UCSD-AML1 (cell line): ENCODE measurements around the gene SLC1A7.

Experiments used
- DNase-seq: peaks from one replicate; lab custom pipeline; 2025; ENCODE audit not compliant: unreplicated experiment; lab: John Stamatoyannopoulos, UW

SLC1A7 gene

DNA sequence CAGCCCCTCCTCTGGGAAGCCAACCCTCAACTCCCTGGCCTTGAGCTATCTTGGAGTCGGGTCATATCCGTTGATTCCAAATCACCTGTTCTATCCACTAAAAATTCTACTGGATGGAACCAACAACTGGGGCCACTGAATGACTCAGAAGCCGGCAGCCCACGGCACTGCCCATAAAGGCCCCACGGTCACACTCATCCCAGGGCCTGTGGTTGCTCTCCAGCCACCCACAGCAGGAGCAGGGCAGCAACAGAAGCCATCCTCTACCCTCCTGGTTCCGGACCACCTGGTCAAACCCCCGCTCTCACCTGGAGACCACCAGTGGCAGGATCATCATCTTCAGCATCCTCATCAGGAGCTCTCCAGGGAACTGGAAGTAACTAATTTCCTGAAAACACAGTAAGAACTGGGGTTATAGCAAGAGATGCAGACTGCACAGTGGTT lies 8.4 kb downstream of the SLC1A7 start:
- DNase-seq: no peak

DNA sequence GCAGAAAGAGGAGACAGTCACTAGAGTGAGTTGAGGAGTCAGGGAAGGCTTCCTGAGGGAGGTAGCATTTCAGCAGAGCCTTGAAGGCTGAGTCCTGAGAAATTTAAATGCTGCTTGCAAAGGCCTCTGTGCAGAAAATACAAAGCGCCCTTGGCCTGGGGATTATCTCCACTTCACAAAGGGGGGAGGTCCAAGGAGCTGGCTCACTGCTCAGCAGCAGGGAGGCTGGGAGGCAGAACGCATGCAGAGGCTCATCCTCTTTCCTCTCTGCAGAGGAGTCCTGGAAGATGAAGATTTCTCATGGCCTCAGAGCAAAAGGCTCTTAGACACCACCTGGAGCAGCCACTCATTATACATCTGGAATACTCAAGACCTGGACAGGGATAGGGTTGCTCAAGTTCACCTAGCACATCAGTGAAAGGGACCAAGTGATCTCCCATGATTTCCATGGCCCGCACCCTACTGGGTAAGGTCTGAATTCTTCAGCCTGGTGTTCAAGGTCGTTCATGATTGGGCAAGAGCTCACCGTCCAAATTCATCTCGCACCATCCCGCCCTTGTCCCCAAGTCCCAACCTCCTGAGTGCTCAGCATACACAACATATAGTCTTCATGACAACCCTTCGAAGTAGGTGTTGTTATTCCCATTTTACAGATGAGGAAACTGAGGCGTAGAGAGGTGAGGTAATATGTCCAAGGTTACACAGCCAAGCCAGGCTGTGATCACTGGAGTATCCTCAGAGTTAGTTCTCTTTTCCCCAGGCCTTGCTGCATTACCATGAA lies 9.0 kb downstream of the SLC1A7 start:
- no peak for DNase-seq

DNA sequence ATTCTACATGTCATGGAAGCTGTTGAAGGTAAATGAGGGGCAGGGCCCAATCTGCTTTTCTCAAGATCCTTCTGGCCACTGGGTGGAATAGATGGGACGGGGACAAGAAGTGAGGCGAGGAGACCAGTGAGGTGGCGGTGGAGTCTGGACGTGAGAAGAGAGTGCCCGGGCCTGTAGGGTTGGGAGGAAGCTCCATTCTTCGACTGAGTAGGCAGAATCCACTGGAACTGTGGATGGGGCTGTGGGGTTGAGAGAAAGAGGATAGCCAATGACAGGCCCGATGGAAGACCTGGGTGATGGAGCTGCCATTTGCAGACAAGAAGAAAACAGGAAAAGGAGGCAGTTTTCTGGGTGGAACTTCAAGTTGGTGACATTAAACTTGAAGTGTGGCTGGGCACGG lies 10.3 kb downstream of the SLC1A7 start:
- no peak for DNase-seq

DNA sequence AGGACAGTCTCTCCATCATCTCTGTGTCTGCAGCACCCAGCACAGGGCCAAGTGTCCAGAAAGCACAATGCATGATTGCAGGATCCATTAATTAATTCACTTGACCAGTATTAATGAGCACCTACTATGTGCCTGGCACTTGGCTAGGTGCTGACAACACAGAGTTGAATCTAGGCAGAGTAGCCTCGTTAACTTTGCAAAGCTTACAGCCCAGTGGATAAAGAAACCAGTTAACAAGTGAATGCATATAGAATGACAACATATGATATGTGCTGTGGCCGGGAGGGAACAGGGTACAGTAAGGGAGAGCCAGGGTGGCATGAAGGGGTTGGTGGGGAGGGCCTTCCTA lies 10.9 kb downstream of the SLC1A7 start:
- no peak for DNase-seq

DNA sequence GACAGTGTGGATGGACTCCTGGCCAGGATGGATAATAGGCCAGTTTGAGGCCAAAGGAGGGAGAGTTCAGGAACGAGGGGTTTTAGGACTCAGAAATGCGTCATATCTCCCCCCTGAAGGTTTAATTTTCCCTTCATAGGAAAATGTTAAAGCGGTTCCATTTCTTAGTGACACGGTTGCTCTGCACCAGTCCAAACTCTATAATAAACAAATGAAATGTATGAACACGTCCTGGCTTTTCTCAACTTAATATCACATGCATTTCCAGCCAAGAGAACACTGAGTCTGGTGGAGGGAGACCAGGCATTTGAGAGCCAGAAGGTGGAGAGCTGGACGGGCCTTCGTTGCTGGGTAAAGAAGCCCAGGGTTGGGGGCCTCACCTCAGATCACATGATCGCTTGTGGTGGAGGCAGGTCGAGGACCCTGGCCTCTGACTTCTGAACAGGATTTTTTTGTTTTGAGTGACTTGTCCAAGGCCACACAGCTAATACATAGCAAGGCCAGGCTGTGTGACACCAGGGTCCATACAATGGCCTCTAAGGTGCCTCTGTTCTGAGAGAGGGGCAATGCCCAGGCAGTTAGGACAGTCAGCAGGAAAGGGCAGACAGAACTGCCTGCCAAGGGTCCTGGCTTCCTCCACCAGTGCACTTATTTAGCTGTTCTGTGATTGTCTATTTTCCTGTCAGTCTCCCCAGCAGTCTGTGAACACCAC lies 11.4 kb downstream of the SLC1A7 start:
- no peak for DNase-seq

DNA sequence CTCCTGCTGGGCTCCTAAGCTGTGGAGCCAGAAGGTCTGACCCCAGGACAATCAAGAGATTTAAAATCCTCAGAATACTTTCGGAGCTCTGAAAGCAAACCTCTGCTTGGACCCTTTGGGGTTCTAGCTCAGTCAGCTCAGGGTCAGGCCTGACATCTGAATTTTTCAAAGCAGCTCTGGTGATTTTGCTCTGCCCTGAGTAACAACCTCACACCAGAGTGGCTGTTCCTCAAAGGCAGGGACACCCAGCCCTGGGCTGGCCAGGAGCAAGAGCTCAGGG lies 11.9 kb downstream of the SLC1A7 start:
- no peak for DNase-seq

DNA sequence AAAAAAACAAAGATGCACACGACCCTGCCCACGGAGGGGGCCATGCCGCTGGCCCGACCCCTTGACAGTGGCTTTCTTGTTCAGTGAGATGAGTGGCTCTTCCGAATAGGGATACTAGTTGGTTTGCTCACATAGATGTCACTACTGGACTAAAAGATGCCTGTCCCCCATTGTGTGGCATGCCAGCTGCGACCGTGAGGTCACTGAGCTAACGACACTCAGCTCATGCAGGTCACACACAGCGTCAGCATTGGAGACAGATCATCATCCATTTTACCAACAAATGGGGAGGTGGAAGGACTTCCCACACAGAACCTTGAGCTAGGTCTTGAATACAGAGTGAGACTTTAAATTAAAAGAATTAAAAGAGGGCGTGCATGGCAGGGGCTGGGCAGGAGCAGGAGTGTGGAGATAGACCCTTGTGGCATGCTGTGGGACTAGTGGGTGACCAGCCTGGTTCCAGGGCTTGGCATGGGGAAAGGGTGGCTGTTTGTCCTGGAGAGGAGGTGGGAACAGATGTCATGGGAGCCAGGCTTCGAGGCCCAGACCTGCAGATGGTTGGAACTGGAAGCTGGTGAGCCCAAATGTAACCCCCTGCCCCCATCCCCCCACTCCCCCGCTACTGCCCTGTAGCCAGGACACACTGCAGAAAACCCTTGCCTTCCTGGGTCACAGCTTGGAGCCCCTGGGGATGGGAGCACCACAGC lies 12.4 kb downstream of the SLC1A7 start:
- DNase-seq: no peak

DNA sequence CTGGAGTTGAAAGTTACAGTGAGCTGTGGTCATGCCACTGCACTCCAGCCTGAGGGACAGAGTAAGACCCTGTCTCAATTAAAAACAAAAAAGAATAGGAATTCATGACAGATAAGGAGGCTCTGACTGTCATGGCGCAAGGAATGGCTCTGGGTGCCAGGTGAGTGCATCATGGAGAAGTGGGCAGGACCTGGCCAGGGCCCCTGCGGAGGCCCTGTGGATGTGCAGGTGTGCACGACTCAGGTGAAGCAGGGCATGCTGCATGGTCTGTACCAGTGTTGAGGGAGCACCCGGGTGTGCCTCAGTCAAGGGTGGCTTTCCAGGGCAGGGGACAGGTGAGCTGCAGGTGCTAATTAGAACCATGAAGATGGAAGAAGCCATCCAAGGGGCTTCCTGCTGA lies 14.0 kb downstream of the SLC1A7 start:
- no peak for DNase-seq

DNA sequence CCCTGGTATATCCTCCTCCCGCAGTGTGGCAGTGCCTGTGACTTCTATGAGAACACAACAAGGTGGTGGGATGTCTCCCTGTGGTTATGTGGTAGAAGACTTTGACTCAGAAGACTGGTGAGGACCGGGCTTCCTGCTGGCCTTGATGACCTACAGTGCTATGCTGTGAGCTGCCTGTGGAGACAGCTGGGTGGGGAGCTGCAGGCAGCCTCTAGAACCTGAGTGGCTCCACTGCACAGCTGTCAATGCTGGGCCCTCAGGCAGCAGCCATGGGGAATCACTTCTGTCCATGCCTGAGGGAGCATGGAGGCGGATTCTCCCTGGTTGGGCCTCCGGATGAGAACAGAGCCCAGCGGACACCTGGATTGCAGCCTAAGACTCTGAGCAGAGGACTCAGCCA lies 14.9 kb downstream of the SLC1A7 start:
- DNase-seq: no peak

DNA sequence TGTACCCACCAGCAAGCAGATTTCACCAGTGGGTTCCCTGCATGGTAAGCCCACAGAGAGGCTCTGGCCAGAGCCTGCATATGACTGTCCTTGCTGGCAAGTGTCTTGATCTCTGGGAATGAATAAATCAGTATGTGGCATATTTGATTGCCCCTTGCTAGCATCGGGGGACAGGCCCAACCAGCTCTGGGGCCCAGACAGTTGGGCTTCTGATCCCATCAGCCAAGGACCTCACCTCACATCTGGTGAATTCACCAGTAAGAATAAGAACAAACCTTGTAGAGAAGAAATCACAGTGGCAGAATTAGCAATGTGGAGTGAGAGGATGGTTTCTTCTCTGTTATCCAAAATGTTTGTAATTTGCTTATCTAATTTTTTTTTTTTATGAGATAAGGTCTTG lies 15.9 kb downstream of the SLC1A7 start:
- no peak for DNase-seq

DNA sequence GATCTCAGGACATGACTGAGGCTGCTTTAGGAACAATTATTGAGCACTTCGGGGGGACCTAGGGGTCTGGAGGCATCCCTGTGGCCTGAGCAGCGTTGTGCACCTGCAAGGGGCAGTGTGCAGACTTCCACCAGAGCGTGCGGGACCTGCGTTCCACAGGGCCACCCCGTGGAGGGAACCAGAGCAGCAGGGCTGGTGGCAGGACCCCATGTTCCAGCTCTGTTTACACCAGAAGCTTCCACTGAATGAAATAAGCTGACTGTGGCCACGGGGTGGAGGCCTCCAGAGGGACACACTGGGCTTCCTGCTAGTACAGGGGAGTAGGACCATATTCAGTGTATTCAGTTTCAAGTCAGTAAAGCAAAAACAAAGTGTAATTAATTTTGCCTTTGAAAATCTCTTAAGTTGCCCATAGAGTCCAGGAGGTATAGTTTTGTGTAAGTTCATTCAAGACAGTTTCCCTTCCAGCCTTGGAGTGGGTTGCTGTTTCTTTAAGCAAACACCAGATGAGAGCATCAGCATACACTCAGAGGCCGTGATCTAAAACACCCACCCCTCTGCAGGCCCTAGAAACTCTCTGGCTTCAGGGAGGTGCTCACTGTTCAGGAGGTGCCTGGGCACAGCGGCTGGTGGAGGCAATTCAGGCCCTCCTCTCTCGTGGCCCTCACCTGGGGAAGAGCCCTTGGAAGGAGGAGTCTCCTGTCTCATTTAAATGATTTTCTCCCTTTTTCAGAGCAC lies 16.6 kb downstream of the SLC1A7 start:
- no peak for DNase-seq

DNA sequence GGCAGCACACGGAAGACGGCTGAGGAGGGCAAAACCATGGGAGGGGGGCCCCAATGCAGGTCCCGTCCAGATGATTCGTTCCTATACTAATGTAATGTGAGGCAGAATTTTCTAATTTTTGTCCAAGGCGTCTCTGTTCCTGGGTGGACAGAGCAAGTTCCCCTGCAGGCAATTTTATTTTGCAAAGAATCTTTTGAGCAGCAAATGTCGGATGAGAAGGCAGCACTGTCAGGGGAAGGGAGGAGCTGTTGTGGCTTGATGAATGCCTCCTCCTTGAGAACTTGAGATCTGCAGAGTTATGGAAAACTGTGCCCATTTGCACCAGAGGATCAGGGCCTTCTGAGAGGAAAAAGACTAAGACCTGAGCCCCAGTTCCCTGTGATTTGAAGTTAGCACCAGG lies 17.3 kb downstream of the SLC1A7 start:
- no peak for DNase-seq

DNA sequence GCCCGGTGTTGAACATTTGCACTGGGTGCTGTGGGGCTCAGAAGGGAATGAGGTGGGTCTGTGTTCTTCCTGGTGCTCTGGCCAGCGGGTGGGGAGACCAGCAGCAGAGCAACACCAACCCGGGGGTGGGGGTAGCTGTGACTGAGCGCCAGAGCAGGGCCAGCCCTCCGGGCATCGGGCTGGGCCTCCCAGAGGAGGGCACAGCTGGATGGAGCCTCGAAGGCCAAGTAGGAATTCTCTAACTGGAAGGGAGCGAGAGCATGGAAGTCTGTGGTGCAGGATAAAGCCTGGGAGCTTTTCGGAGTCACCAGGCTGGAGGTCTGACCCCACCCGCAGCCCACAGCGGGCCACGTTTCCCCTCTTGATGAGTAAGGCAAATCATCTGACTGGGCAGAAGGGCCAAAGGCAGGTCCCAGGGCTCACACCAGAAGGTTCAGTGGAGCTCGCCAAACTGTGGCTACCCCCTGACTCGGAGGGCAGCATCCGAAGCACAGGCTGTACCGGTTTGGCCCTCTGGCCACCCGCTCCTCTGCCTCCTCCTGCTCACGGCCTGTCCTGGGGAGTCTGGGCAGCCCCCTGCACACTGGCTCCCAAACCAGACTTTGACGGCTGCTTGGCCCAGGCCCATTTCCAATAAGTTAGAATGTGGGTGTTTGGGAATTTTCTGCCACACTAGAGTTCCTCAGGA lies 18.8 kb downstream of the SLC1A7 start:
- no peak for DNase-seq

DNA sequence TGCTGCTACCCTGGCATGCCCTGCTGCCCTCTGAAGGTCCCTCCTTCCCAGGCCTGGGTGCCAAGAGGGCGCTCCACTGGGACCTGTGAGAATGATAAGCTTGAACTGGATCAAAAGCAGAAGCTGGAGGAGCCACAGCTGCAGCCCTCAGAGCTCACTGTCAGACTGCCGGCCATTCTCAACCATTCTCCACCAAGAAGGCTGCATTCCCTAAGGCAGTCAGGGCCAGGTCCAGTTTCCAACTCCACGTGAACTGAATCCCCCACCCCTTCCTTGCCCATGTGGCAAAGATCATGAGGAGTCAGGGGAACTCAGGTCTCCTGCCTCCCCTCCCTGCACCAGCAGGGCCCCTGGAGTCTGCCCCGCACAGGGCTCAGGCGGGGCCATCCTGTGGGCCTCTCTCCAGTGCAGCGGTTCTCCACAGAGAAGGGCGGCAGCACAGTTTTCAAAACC lies 19.5 kb downstream of the SLC1A7 start:
- DNase-seq: no peak

DNA sequence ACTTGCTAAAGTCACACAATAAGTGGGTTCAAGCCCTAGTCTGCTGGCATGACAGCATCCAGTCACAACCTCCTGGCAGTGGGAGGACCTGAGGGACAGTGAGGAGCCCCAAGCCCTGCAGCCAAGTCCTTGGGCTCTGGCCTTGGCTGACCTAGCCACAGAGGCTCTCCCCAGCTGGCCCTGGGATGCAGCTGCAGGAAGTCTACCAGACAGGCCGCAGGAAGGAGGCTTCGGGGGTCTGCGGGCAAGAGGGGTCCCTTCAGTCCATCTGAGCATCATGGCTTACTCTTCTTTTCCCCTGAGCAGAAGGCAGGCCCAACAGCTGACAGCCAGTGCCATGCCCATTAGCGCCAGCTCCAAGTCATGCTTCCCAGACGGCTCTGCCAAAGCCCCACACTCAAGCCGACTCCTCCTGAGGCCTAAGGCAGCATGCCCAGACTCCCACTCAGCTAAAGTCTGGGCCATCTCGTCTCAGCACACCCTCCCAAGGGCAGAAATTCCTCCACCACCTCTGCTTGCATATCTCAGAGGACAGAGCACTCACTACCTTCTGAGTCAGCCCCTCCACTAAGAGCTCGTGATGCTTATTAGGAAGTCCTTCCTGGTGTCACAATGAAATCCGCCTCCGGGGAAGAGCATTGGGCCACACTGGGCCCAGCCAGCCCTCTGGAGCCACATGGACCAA lies 20.1 kb downstream of the SLC1A7 start:
- no peak for DNase-seq

DNA sequence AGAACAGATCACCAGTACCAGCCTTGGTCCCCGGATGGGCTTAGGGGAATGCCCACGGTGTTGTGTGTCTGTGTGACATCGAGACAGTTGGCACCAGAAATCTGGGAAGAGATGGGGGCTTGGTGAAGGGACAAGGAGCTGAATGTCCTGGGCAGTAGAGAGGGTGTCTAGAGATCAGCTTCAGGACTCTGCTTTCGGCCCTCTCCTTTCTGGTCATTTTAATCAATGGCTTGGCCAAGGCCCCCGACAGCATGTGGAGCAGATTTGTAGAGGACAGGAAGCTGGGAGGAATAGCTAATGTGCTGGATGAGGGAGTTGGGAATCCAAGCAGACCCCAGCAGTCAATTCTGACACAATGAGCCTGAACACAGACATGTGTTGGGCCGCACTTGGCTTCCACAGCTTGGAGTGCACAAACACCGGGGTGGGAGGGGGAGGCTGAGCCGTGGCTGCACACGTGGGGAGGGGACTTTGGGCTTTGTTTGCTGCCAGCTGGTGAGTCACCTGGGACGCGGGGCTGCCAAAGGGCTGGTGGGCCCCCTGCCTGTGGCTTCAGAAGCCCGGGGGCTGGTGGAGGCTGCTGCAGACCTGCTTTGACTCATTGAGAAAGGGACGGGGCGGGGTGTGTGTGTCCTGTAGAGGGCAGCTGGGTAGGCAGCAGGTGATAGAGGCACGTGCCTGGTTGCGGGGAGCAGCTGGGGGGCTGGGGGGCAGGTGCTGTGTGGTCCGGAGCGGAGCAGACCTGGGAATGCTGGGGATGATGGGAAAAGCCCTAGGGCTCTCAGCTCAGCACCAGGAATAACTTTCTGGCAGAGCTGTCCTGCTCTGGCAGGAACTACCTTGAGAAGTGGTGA lies 20.9 kb downstream of the SLC1A7 start:
- no peak for DNase-seq

DNA sequence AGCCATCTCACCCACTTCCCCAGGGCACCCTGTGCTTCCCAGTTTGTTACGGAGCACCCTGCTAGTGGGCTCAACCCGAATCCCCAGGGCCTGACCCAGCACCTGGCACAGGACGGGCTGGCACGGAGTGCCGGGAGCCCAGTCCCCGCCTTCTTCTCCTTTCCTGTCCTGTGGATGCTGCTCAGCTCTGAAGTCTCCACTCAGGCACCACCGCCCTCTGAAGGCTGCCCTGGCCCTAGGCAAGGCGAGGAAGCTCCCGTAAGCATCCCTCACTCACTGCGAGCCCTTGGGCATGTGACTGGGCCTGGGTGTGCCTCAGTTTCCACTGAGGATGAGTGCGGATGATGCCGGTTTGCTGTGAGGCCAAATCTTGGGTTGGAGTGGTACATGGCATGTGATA lies 21.8 kb downstream of the SLC1A7 start:
- DNase-seq: no peak

DNA sequence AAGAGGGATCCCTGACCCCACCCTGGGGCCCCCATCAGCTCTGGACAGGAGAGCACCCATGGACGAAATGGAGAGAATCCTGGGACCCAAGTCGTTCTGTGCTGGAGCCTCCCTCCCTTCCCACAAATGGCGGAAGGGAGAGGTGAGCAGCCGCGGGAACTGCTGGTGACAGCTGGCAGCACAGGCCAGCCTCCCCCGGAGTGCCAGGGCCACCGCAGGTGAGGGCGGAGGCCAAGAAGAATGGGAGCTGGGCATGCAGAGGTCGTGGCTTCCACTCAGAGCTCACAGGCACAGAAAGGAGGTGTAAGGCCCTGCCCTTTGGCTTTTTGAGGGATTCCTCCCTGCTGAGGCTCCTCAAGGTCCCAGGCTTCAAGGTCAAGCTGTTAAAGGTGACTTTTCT lies 24.6 kb downstream of the SLC1A7 start:
- DNase-seq: no peak

DNA sequence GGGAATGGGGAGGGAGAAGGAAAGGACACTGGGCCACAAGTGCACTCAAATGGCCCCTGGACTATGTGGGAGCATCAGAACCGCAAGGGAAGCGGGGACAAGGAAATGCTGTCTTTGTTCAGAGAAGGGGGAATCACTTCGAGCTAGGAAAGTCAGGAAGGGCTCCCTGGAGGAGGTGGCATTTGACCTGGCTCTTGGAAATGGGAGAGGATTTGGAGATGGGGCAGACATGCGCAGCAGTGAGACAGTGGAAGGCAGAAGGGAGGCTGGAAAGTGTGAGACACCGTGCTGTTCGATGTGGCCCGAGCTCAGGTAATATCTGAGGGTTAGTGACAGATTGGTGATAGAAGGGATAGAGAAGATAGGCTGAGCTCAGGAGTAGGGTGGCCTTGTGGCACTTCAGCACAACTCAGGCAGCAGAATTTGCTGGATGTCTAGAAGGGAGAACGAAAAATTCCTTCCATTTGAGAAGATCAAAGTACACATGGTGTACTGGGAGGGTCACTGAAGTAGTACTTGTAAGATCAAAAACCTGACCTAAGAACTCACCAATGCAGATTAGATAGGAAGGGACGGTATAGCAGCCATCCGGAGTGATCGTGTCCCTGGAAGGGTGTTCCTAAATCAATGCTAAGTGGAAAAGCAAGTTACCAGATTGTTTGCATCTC lies 25.4 kb downstream of the SLC1A7 start:
- no peak for DNase-seq
